Thoracic aorta (tissue), 2 donors: ENCODE data around the gene ERC1. TPM values are rescaled to one million over a fixed set of nuclear protein-coding genes. Genes with fewer than 3 reads are reported as not detected.
A peak's percentile ranks its signal among the peaks of the same experiment; 100 is the strongest.

ENCODE experiments used
- ATAC-seq: fragments of 150-250 bp; one replicate; pipeline ENCODE4 v1.8.0; 2017; ENCODE audit warnings: low read depth; ENCODE audit not compliant: insufficient number of reproducible peaks, low FRiP score
- DNase-seq: peaks from one replicate; pipeline ENCODE4 v3.0.0-alpha.2; 2020; ENCODE audit warnings: low spot score
- H3K27ac ChIP-seq, 2 donors: fragments of 200-600 bp; sonication (generic); 1 replicate in 1 of 2; 2 replicates in 1 of 2; pipeline ENCODE4 v1.5.1; 2016; ENCODE audit warnings: mild to moderate bottlenecking in 2 of 2, moderate library complexity in 2 of 2
- H3K27me3 ChIP-seq: fragments of 200-600 bp; sonication (generic); replicated peaks from 2 replicates; pipeline ENCODE4 v1.6.0; 2016; ENCODE audit warnings: mild to moderate bottlenecking; ENCODE audit not compliant: insufficient read depth
- H3K36me3 ChIP-seq: fragments of 200-600 bp; sonication (generic); one replicate; pipeline ENCODE4 v1.5.1; 2016
- H3K4me1 ChIP-seq, 2 donors: fragments of 200-600 bp; sonication (generic); 1 replicate in 1 of 2; 2 replicates in 1 of 2; pipeline versions ENCODE4 v1.5.1 to v1.6.0; 2016; ENCODE audit warnings: low read depth in 2 of 2, mild to moderate bottlenecking in 1 of 2; ENCODE audit not compliant: control insufficient read depth in 1 of 2
- H3K4me3 ChIP-seq: fragments of 200-600 bp; sonication (generic); 2 replicates; pipeline ENCODE4 v1.5.1; 2016; ENCODE audit warnings: mild to moderate bottlenecking
- H3K9me3 ChIP-seq: fragments of 200-600 bp; sonication (generic); 2 replicates; pipeline ENCODE4 v1.5.1; 2016
- CTCF ChIP-seq: fragments of 200-600 bp; sonication (generic); IDR thresholded peaks from one replicate; pipeline ENCODE4 v1.5.1; 2019; ENCODE audit warnings: antibody characterized with exemption
- total RNA-seq, 2 donors: library from RNA; depleted of rRNA; stranded (reverse); fragments of >200 nt; gene quantifications; one replicate each; pipeline versions ENCODE4 v1.1.0 to v1.2.3, GENCODE V29; 2016

Gene ERC1
- total RNA-seq, 2 donors from 2014 or later, result 45.8 to 80.0 TPM

- no peak for ATAC-seq
- Histone ChIP-seq H3K27me3 (no peaks in the 10 kb centered on the region), H3K27ac (no peak overlapping the region), H3K36me3 (no peaks in the 10 kb centered on the region), H3K4me1 (no peaks in the 10 kb centered on the region), H3K9me3 (no peaks in the 10 kb centered on the region), H3K4me3 (no peak overlapping the region)
- no peak for DNase-seq
- no peak for TF ChIP-seq CTCF
Observed at GRCh38 chr12:979349-979748, 11.7 kb upstream of the ERC1 start.

- ATAC-seq, result no peak
- Histone ChIP-seq H3K36me3 (no peaks in the 10 kb centered on the region), H3K4me1 (no peaks in the 10 kb centered on the region), H3K27me3 (no peaks in the 10 kb centered on the region), H3K9me3 (no peaks in the 10 kb centered on the region), H3K27ac (no peak overlapping the region), H3K4me3 (no peak overlapping the region)
- TF ChIP-seq CTCF, result no peak
- no peak for DNase-seq
Observed at GRCh38 chr12:981176-981828, 9.7 kb upstream of the ERC1 start.

GRCh38 chr12:981961-982360, 9.1 kb upstream of the ERC1 start:
- Histone ChIP-seq H3K27me3 (no peaks in the 10 kb centered on the region), H3K36me3 (no peaks in the 10 kb centered on the region), H3K4me3 (no peak overlapping the region), H3K27ac (no peak overlapping the region), H3K9me3 (no peaks in the 10 kb centered on the region), H3K4me1 (no peaks in the 10 kb centered on the region)
- TF ChIP-seq CTCF, result no peak
- DNase-seq, result no peak
- no peak for ATAC-seq

- H3K27ac ChIP-seq, result no peak overlapping the region
- TF ChIP-seq CTCF, result no peak
- ATAC-seq (no peak), DNase-seq (no peak)
- no peaks in the 10 kb centered on the region for H3K9me3 ChIP-seq
- H3K4me3 ChIP-seq, result peak overlapping the region; percentile 90
- H3K36me3 ChIP-seq, result no peaks in the 10 kb centered on the region
- peaks cover 24 to 35% of the 10 kb centered on the region in 2 donors for H3K4me1 ChIP-seq
- no peaks in the 10 kb centered on the region for H3K27me3 ChIP-seq
Observed at GRCh38 chr12:988646-989045, 2.4 kb upstream of the ERC1 start.

GRCh38 chr12:989051-989450, 2.0 kb upstream of the ERC1 start:
- ATAC-seq (no peak), DNase-seq (no peak)
- peaks cover 24 to 37% of the 10 kb centered on the region in 2 donors for H3K4me1 ChIP-seq
- TF ChIP-seq CTCF, result no peak
- H3K27ac ChIP-seq, result peak overlapping the region in 1 of 2 donors; percentile 93
- no peaks in the 10 kb centered on the region for H3K27me3 ChIP-seq
- no peaks in the 10 kb centered on the region for H3K9me3 ChIP-seq
- no peaks in the 10 kb centered on the region for H3K36me3 ChIP-seq
- peak overlapping the region; percentile 90 for H3K4me3 ChIP-seq
